ENCODE data around the gene KLK10. TPM values are rescaled to one million over a fixed set of nuclear protein-coding genes. Genes with fewer than 3 reads are reported as not detected.

The KLK10 gene
- total RNA-seq, 1 donor from 2014 or later: not detected

GRCh38 chr19:50969413-50969760, 50.1 kb downstream of the KLK10 start, which contains the start of gene KLK6:
Gene KLK6 (minus strand): TSS chr19:50969591. CDS start chr19:50968104, 1,487 bp downstream.
- DNase-seq: no peak
- CTCF ChIA-PET: no interaction called here
- H3K4me1 Mint-ChIP-seq: no peaks in the 10 kb centered on the region
- POLR2A ChIA-PET: no interaction called here
- H3K4me3 Mint-ChIP-seq: no peak within 1 kb of the TSS
- no peak for TF ChIP-seq CTCF (IDR thresholded peaks at IDR 0.05)
- H3K27ac Mint-ChIP-seq: no peak within 1 kb of the TSS
- no peaks in the 10 kb centered on the region for H3K9me3 Mint-ChIP-seq
- intact Hi-C loops (cut with micrococcal nuclease): no loop called here
- no peak for ATAC-seq (ENCODE audit: low read depth)
- H3K27me3 Mint-ChIP-seq: peaks cover 31% of the 10 kb centered on the region
- H3K36me3 Mint-ChIP-seq (ENCODE audit: low read depth): no peaks in the 10 kb centered on the region

- Mint-ChIP-seq H3K4me3 (no peak overlapping the region), H3K4me1 (no peaks in the 10 kb centered on the region), H3K9me3 (no peaks in the 10 kb centered on the region), H3K27ac (no peak overlapping the region), H3K27me3 (peaks cover 30% of the 10 kb centered on the region), H3K36me3 (ENCODE audit: low read depth) (no peaks in the 10 kb centered on the region)
- ATAC-seq (ENCODE audit: low read depth) (no peak), DNase-seq (no peak)
- TF ChIP-seq CTCF (IDR thresholded peaks at IDR 0.05): no peak
- intact Hi-C loops (cut with micrococcal nuclease): no loop called here
- POLR2A ChIA-PET: no interaction called here
- CTCF ChIA-PET: no interaction called here
Observed at GRCh38 chr19:50968716-50969412, 50.6 kb downstream of the KLK10 start.

GRCh38 chr19:50967929-50968715, 51.4 kb downstream of the KLK10 start:
- TF ChIP-seq CTCF (IDR thresholded peaks at IDR 0.05): no peak
- Mint-ChIP-seq H3K27me3 (peaks cover 30% of the 10 kb centered on the region), H3K4me1 (no peaks in the 10 kb centered on the region), H3K36me3 (ENCODE audit: low read depth) (no peaks in the 10 kb centered on the region), H3K9me3 (no peaks in the 10 kb centered on the region), H3K27ac (no peak overlapping the region), H3K4me3 (no peak overlapping the region)
- ChIA-PET POLR2A (no interaction called here), CTCF (no interaction called here)
- ATAC-seq (ENCODE audit: low read depth): no peak
- intact Hi-C loops (cut with micrococcal nuclease): no loop called here
- DNase-seq: no peak

- Mint-ChIP-seq H3K27ac (no peak overlapping the region), H3K4me3 (no peak overlapping the region), H3K4me1 (no peaks in the 10 kb centered on the region), H3K27me3 (peaks cover 14% of the 10 kb centered on the region), H3K9me3 (peaks cover 17% of the 10 kb centered on the region), H3K36me3 (ENCODE audit: low read depth) (no peaks in the 10 kb centered on the region)
- intact Hi-C loops (cut with micrococcal nuclease): no loop called here
- no peak for TF ChIP-seq CTCF (IDR thresholded peaks at IDR 0.05)
- ChIA-PET CTCF (no interaction called here), POLR2A (no interaction called here)
- DNase-seq (no peak), ATAC-seq (ENCODE audit: low read depth) (no peak)
Observed at GRCh38 chr19:50964266-50964665, 55.2 kb downstream of the KLK10 start.

- intact Hi-C loops (cut with micrococcal nuclease): no loop called here
- peaks cover 18% of the 10 kb centered on the region for H3K9me3 Mint-ChIP-seq
- H3K36me3 Mint-ChIP-seq (ENCODE audit: low read depth): no peaks in the 10 kb centered on the region
- DNase-seq (no peak), ATAC-seq (ENCODE audit: low read depth) (no peak)
- H3K4me3 Mint-ChIP-seq: no peak overlapping the region
- no peak overlapping the region for H3K27ac Mint-ChIP-seq
- CTCF ChIA-PET: no interaction called here
- H3K4me1 Mint-ChIP-seq: no peaks in the 10 kb centered on the region
- no peak for TF ChIP-seq CTCF (IDR thresholded peaks at IDR 0.05)
- H3K27me3 Mint-ChIP-seq: peaks cover 14% of the 10 kb centered on the region
- POLR2A ChIA-PET: no interaction called here
Observed at GRCh38 chr19:50963381-50963780, 56.1 kb downstream of the KLK10 start.

Other genes starting within 250 kb of the KLK10 start
- not detected in 2 replicates for gene GPR32, start 249.2 kb downstream of the KLK10 start, total RNA-seq
- not detected in 2 replicates for gene ACP4, start 229.3 kb downstream of the KLK10 start, total RNA-seq
- gene KLK1, start 195.9 kb downstream of the KLK10 start, total RNA-seq: 10.0 and 13.0 TPM in 2 replicates
- gene KLK15, start 186.1 kb downstream of the KLK10 start, total RNA-seq: not detected in 2 replicates
- not detected in 2 replicates for gene KLK3, start 164.8 kb downstream of the KLK10 start, total RNA-seq
- 0.69 and 1.8 TPM in 2 replicates for gene KLK2, start 146.3 kb downstream of the KLK10 start, total RNA-seq
- 0.32 and 0.75 TPM in 2 replicates for gene KLK4, start 108.3 kb downstream of the KLK10 start, total RNA-seq
- gene KLK5, start 66.7 kb downstream of the KLK10 start, total RNA-seq: not detected in 2 replicates
- not detected in 2 replicates for gene KLK6, start 50.1 kb downstream of the KLK10 start, total RNA-seq
- gene KLK7, start 35.8 kb downstream of the KLK10 start, total RNA-seq: not detected in 2 replicates
- not detected in 2 replicates for gene KLK8, start 18.1 kb downstream of the KLK10 start, total RNA-seq
- not detected in 2 replicates for gene KLK11, start 6.9 kb upstream of the KLK10 start, total RNA-seq
- not detected in 2 replicates for gene KLK12, start 15.3 kb upstream of the KLK10 start, total RNA-seq
- not detected in 2 replicates for gene KLK13, start 45.4 kb upstream of the KLK10 start, total RNA-seq
- 0.76 and 0.82 TPM in 2 replicates for gene KLK14, start 63.2 kb upstream of the KLK10 start, total RNA-seq
- 7.8 and 8.9 TPM in 2 replicates for gene CTU1, start 88.7 kb upstream of the KLK10 start, total RNA-seq
- gene SIGLEC9, start 105.2 kb upstream of the KLK10 start, total RNA-seq: 0.29 TPM in 1 of 2 replicates, not detected in the other
- not detected in 2 replicates for gene SIGLEC7, start 122.6 kb upstream of the KLK10 start, total RNA-seq
- not detected in 2 replicates for gene CD33, start 205.4 kb upstream of the KLK10 start, total RNA-seq
- gene SIGLECL1, start 231.4 kb upstream of the KLK10 start, total RNA-seq: not detected in 2 replicates